GM12801 (cell line): Measurements from ENCODE around the gene NCLN.

Source experiments
- CTCF ChIP-seq: IDR thresholded peaks from one replicate; pipeline ENCODE4 v1.5.1; 2011; ENCODE audit warnings: control low read depth; ENCODE audit not compliant: insufficient read length; ENCODE audit errors: extremely low read depth

The NCLN gene

GRCh38 chr19:3202346-3202745 is 16.6 kb downstream of the NCLN start:
- TF ChIP-seq CTCF = no peak

GRCh38 chr19:3203805-3204645 is 18.3 kb downstream of the NCLN start:
- TF ChIP-seq CTCF = no peak

GRCh38 chr19:3204646-3205275 is 19.0 kb downstream of the NCLN start:
- no peak for TF ChIP-seq CTCF

- no peak for TF ChIP-seq CTCF
Measured at GRCh38 chr19:3206216-3206953, 20.7 kb downstream of the NCLN start.

GRCh38 chr19:3207461-3208242 is 21.9 kb downstream of the NCLN start:
- TF ChIP-seq CTCF = no peak

- no peak for TF ChIP-seq CTCF
Measured at GRCh38 chr19:3208317-3209207, 22.8 kb downstream of the NCLN start.
